Umbilical cord (tissue), 2 donors: Measurements from ENCODE around the gene NMRK2. TPM values are rescaled to one million over a fixed set of nuclear protein-coding genes. Genes with fewer than 3 reads are reported as not detected.
"Not testable (repeated sequence)": the region's sequence is repeated elsewhere in the genome, so short reads cannot be mapped to it uniquely, and the experiment has no call there.

Experiments
- DNase-seq: peaks from one replicate; pipeline ENCODE4 v3.0.0-alpha.2; 2015; ENCODE audit warnings: low spot score
- total RNA-seq: library from RNA; depleted of rRNA; stranded (reverse); fragments of >200 nt; gene quantifications from one replicate; pipeline ENCODE4 v1.2.3, GENCODE V29; 2014; ENCODE audit warnings: low replicate concordance; ENCODE audit not compliant: insufficient read depth

NMRK2 gene, protein sequence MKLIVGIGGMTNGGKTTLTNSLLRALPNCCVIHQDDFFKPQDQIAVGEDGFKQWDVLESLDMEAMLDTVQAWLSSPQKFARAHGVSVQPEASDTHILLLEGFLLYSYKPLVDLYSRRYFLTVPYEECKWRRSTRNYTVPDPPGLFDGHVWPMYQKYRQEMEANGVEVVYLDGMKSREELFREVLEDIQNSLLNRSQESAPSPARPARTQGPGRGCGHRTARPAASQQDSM
- total RNA-seq: not detected

GRCh38 chr19:3932931-3933810 is at the start of gene NMRK2:
Gene NMRK2 (plus strand): TSS chr19:3933069. CDS start chr19:3933672, 603 bp downstream.
- no peak for DNase-seq

DNA sequence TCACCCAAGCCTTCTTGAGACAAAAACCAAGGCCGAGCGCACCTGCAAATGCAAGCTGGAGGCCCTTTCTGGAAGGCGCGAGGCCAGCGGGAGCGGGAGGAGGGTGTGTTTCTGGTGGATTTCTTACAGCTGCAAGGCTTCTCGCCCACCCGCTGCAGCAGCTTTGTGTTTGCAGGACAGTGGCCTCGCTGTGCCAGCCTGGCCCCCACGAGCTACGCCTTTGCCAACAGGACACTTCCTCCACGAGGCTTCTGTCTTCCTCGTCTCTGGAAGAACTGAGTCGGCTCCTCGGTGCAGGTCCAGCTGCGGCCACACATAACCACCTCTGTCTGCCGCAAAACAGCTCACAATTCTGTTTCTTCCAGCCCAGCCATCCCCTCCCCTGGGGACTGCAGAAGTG is 42.3 kb upstream of the NMRK2 start:
- no peak for DNase-seq

DNA sequence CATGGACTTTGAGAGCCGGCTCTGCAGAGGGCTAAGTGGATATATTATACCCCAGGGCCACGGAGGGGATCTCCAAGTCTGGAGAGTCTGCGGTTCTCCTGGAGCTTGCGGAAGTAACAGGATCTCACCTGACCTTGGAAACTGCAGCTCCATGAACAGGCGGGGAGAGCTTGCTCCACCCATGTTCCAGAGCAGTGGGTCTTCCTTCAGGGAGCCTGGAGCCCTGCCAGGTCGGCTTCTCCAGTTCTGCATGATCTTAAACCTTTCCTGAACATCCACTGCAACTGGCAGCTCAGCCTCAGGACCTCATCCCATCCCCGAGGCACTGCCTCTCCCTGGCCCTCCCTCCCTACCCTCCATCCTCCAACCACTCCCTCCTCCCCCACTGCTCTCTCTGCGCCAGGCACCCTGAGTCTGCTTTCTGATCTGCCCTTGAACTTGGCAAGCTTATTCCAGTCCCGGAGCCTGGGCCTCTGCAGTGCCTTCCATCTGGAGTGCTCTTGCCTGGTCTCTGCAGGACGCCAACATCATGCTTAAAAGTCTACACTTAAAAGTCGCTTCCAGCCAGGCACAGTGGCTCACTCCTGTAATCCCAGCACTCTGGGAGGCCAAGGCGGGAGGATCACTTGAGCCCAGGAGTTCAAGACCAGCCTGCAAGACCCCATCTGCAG is 39.2 kb upstream of the NMRK2 start:
- DNase-seq: no peak

GRCh38 chr19:3894959-3895358 is 37.9 kb upstream of the NMRK2 start:
- not testable (repeated sequence) for DNase-seq

GRCh38 chr19:3895788-3896187 is 37.1 kb upstream of the NMRK2 start:
- DNase-seq: no peak

DNA sequence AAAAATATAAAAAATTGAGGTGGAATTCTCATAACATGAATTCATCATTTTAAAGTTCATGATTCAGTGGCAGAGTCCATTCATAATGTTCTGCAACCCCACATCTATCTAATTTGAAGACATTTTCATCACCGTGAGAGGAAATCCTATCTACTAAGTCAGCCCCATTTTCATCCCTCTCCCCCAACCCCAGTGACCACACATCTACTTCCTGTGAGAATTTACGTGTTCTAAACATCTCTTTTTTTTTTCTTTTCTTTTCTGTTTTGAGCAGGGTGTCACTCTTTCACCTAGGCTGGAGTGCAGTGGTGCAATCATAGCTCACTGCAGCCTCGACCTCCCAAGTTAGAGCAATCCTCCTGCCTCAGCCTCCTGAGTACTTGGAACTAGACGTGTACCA is 34.9 kb upstream of the NMRK2 start:
- no peak for DNase-seq

GRCh38 chr19:3898426-3898825 is 34.4 kb upstream of the NMRK2 start:
- DNase-seq: no peak

GRCh38 chr19:3899531-3900294 is 33.2 kb upstream of the NMRK2 start:
- peak; percentile 45 for DNase-seq

- no peak for DNase-seq
Observed at GRCh38 chr19:3902317-3902973, 30.4 kb upstream of the NMRK2 start.

DNA sequence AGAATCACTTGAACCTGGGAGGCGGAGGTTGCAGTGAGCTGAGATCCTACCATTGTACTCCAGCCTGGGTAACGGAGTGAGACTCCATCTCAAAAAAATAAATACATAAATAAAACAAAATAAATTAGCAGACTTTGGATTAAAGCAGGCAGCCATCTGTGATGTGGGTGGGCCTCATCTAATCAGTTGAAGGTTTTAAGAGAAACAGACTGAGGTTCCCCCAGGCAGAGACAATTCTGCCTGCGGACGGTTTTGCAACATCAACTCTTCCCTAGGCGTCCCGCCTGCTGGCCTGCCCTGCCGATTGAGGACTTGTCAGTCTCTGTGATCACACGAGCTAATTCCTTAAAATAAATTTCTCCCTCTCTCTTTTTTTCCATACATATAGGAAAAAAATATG is 28.6 kb upstream of the NMRK2 start:
- DNase-seq: no peak

DNA sequence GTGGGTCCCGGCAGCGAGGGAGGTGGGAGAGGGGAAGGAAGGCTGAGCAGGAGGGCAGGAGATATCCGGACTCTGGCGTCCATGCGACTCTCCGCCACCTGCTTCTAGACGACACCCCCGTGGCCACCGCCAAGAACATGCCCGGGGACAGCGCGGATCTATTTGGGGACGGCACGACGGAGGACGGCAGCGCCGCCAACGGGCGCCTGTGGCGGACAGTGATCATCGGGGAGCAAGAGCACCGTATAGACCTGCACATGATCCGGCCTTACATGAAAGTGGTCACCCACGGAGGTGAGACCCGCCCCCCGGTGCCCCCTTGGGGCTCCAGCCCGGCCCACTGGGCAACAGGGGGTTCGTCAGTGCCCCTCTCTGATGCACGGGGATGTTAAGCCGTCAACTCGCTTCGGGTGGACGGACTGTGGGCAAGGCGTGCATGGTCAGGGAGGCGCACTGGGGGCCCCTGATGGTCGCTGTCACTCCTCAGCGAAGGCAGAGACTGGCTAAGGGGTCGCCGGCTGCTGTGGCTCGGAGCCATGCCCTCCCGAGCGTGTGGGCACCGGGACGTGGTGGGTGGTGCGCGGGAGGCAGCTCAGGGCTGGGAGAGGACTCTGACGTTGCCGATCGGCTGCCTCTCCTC is 25.1 kb upstream of the NMRK2 start:
- DNase-seq: no peak

GRCh38 chr19:3908266-3909054 is 24.4 kb upstream of the NMRK2 start:
- DNase-seq: no peak

DNA sequence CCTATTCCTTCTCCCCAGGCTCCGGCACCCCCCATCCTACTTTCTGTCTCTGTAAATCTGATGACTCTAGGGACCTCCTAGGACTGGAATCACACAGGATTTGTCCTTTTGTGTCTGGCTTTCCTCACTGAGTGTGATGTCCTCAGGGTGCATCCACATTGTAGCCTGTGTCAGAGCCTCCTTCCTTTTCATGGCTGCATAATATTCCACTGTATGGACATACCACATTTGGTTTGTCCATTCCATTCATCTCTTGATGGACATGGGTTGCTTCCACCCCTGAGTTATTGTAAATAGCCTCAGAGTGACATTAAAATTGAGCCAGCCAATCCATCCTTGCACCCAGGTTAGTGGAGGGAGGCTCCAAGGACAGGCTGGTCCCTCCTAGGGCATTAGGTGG is 22.8 kb upstream of the NMRK2 start:
- no peak for DNase-seq

DNA sequence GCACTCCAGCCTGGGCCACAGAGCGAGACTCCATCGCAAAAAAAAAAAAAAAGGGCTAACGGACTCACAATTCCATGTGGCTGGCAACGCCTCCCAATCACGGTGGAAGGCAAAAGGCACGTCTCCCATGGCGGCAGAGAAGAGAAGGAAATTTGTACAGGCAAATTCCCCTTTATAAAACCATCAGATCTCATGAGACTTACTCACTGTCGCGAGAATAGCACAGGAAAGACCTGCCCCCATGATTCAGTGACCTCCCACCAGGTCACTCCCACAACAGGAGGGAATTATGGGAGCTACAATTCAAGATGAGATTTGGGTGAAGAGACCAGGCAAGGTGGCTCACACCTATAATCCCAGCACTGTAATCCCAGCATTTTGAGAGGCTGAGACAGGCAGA is 18.7 kb upstream of the NMRK2 start:
- DNase-seq: no peak

GRCh38 chr19:3916033-3916432 is 16.8 kb upstream of the NMRK2 start:
- no peak for DNase-seq

DNA sequence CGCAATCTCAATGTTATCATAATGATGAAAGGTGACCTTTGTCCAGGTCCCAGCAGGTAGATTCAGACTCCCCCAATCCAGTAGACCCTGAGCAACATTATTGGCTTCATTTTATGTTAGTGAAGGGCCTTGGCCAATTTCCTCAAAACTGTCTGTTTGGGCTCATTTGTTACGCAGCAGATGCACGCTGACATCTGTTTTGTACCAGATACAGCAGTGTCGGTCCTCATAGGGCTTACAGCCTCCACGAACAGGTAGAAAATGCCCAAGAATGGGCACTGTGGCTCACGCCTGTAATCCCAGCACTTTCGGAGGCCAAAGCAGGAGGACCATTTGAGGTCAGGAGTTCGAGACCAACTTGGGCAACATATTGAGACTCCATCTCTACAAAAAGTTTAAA is 13.1 kb upstream of the NMRK2 start:
- no peak for DNase-seq

DNA sequence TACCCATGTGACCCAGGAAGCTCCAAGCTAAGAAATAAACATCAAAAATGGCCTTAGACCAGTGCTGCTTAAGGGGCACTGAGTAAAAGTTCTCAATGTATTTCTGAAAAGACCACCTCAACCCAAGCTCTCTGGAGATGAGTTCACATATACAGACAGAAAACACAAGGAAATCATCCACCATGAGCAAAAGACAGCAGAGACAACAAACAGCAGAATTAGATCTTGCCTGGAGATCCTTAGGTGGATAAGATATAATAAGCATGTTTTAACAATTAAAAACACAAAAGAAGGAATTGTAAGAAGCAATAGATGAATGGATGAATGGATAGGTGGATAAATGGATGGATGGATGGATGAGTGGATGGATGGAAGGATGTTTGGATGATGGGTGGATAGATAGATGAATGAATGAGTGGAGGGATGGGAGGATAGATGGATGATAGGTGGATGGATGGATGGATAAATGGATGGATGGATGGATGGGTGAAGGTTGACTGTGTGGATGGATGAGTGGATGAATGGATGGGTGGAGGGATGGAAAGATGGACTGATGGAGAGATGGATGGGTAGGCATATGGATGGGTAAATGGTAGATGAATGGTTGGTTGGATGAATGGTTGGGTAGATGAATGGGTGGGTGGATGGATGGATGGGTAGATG is 9.6 kb upstream of the NMRK2 start:
- no peak for DNase-seq

GRCh38 chr19:3923912-3924311 is 9.0 kb upstream of the NMRK2 start:
- no peak for DNase-seq

- DNase-seq: no peak
Observed at GRCh38 chr19:3931041-3931440, 1.8 kb upstream of the NMRK2 start.
